K562 (cell line): Measurements from ENCODE around the gene ASIC3. TPM values are rescaled to one million over a fixed set of nuclear protein-coding genes. Genes with fewer than 3 reads are reported as not detected.

Source experiments
- CCAR2 ChIP-seq: fragments of 200-400 bp; formaldehyde crosslinking; IDR thresholded peaks from 2 replicates; pipeline ENCODE4 v1.6.1; 2017; ENCODE audit warnings: mild to moderate bottlenecking, low read depth, low read length
- DPF2 ChIP-seq: fragments of 450-650 bp; IDR thresholded peaks from 2 replicates; pipeline ENCODE4 v1.6.1; 2016
- KLF10 ChIP-seq: fragments of 250-450 bp; sonication (Bioruptor Pico); IDR thresholded peaks from 2 replicates; pipeline ENCODE4 v1.6.1; 2021; ENCODE audit warnings: matching md5 sums
- LCOR ChIP-seq: sonication (generic); formaldehyde crosslinking; IDR thresholded peaks from 2 replicates; pipeline ENCODE4 v1.8.0; 2022; ENCODE audit warnings: mild to moderate bottlenecking, missing genetic modification reagents
- POLR2AphosphoS5 ChIP-seq: IDR thresholded peaks from 2 replicates; pipeline ENCODE4 v1.6.1; 2011; ENCODE audit warnings: mild to moderate bottlenecking, low read depth, low read length, moderate library complexity; ENCODE audit not compliant: control insufficient read depth, insufficient read depth
- ZFP30 ChIP-seq: fragments of 250-450 bp; sonication (Bioruptor Pico); IDR thresholded peaks from 2 replicates; pipeline ENCODE4 v1.8.0; 2022; ENCODE audit warnings: moderate library complexity, mild to moderate bottlenecking, inconsistent platforms, borderline replicate concordance
- polyA plus RNA-seq, 8 experiments: library from polyadenylated mRNA; depleted of rRNA in 4 of 8; stranded (reverse) in 5 of 8; unstranded in 3 of 8; fragments of >200 nt; fragmentation: Nextera tagmentation in 2 of 8; fragmentation: Illumina TruSeq in 1 of 8; extraction: Ambion mirVana in 2 of 8; extraction: Trizol in 1 of 8; gene quantifications; 2 replicates each; pipeline versions ENCODE4 v1.2.1 to v1.2.3, GENCODE V29; 2011 to 2014; ENCODE audit warnings: inconsistent platforms in 1 of 8, missing spikeins in 1 of 8
- total RNA-seq, 7 experiments: library from RNA; depleted of rRNA in 6 of 7; stranded (reverse); fragments of >200 nt in 6 of 7; fragmentation: Illumina TruSeq in 2 of 7; extraction: Trizol in 2 of 7; gene quantifications; 2 replicates each; pipeline versions ENCODE4 v1.2.1 to v1.2.3, GENCODE V29; 2011 to 2021; ENCODE audit warnings: low replicate concordance in 1 of 7
- TF ChIP-seq, protein P1 (sequence below): fragments of 450-650 bp; formaldehyde crosslinking; IDR thresholded peaks from 2 replicates; pipeline ENCODE4 v1.4.0; 2020; ENCODE audit warnings: mild to moderate bottlenecking, moderate library complexity
- TF ChIP-seq, protein P2 (sequence below), 3 experiments: fragments of 200-800 bp in 1 of 3; fragments of 250-450 bp in 1 of 3; fragments of 450-650 bp in 1 of 3; sonication (Bioruptor Pico) in 1 of 3; sonication (Bioruptor generic) in 1 of 3; formaldehyde crosslinking in 1 of 3; IDR thresholded peaks; 2 replicates each; pipeline versions ENCODE4 v1.6.1 to v1.8.0; 2016 to 2022; ENCODE audit warnings: mild to moderate bottlenecking in 2 of 3, missing genetic modification characterization in 2 of 3, missing compliant biosample characterization in 1 of 3, moderate library complexity in 1 of 3
- TF ChIP-seq, protein P3 (sequence below): fragments of 250-450 bp; sonication (Bioruptor Pico); IDR thresholded peaks from 2 replicates; pipeline ENCODE4 v1.6.1; 2021; ENCODE audit warnings: mild to moderate bottlenecking
- TF ChIP-seq, protein P4 (sequence below), 2 experiments: IDR thresholded peaks in 1 of 2; conservative IDR thresholded peaks in 1 of 2; 2 replicates each; pipeline ENCODE4 v1.6.1; 2016; ENCODE audit warnings: low read depth in 2 of 2, mild to moderate bottlenecking in 1 of 2, missing compliant biosample characterization in 1 of 2, missing genetic modification characterization in 1 of 2, moderate library complexity in 1 of 2
- TF ChIP-seq, protein P5 (sequence below): fragments of 450-650 bp; IDR thresholded peaks from 2 replicates; pipeline ENCODE4 v1.6.1; 2018; ENCODE audit not compliant: partially characterized antibody

The ASIC3 gene
- total and polyA plus RNA-seq, 9 of the 15 experiments (the other 6 are each of a cell fraction or from before 2014, with no cell fraction given): 0.11 to 5.0 (median 0.87) TPM

DNA sequence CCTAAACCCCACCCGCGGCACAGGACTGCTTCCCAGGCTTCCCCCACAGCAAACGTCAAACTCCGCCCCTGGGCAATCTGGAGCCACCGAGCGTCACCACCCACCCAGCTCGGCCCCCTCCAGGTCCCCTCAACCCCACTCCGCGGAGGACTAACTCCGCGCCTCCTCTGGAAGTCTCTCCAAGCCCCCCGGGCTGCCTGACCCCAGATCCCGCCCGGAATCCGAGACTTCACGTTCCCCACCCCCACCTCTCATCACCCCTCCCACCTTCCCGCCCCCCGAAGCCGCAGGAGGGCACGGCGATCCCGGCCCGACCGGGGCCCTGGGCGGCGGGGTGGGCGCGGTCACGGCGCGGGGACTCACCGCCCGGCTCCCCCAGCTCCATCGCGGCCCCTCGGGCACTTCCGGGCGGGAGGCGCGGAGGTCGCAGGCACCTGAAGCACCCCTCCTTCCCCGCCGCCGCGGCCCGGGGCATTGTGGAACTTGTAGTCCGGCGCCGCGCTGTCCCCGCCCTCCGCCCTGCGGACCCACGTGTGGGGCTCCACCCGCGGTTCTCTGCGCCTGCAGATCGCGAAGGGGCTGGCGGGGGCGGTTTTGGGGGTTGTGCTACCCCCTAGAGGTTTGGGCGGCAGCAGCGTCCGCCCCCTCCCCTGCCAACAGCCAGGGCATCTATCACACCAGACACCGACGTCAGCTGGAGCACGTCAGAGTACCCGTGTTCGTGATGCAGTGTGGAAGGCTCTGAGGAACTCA, 34.9 kb downstream of the ASIC3 start, which contains the start of gene TMUB1 (continued):
- TF ChIP-seq, protein P1, sequence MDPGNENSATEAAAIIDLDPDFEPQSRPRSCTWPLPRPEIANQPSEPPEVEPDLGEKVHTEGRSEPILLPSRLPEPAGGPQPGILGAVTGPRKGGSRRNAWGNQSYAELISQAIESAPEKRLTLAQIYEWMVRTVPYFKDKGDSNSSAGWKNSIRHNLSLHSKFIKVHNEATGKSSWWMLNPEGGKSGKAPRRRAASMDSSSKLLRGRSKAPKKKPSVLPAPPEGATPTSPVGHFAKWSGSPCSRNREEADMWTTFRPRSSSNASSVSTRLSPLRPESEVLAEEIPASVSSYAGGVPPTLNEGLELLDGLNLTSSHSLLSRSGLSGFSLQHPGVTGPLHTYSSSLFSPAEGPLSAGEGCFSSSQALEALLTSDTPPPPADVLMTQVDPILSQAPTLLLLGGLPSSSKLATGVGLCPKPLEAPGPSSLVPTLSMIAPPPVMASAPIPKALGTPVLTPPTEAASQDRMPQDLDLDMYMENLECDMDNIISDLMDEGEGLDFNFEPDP (CRISPR knock-in tag): no peak
- 0 out of 2 replicates have a peak, but pooled peaks have one; percentile 5 for TF ChIP-seq LCOR
- TF ChIP-seq POLR2AphosphoS5: peak; percentile 20; the same call in 1 of the 2 replicates
- TF ChIP-seq, protein P2, sequence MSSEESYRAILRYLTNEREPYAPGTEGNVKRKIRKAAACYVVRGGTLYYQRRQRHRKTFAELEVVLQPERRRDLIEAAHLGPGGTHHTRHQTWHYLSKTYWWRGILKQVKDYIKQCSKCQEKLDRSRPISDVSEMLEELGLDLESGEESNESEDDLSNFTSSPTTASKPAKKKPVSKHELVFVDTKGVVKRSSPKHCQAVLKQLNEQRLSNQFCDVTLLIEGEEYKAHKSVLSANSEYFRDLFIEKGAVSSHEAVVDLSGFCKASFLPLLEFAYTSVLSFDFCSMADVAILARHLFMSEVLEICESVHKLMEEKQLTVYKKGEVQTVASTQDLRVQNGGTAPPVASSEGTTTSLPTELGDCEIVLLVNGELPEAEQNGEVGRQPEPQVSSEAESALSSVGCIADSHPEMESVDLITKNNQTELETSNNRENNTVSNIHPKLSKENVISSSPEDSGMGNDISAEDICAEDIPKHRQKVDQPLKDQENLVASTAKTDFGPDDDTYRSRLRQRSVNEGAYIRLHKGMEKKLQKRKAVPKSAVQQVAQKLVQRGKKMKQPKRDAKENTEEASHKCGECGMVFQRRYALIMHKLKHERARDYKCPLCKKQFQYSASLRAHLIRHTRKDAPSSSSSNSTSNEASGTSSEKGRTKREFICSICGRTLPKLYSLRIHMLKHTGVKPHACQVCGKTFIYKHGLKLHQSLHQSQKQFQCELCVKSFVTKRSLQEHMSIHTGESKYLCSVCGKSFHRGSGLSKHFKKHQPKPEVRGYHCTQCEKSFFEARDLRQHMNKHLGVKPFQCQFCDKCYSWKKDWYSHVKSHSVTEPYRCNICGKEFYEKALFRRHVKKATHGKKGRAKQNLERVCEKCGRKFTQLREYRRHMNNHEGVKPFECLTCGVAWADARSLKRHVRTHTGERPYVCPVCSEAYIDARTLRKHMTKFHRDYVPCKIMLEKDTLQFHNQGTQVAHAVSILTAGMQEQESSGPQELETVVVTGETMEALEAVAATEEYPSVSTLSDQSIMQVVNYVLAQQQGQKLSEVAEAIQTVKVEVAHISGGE (CRISPR knock-in tag; IDR thresholded peaks at IDR 0.05): peak in 1 of 3 experiments; percentile 87; a peak in 2 of 6 replicates
- TF ChIP-seq, protein P3, sequence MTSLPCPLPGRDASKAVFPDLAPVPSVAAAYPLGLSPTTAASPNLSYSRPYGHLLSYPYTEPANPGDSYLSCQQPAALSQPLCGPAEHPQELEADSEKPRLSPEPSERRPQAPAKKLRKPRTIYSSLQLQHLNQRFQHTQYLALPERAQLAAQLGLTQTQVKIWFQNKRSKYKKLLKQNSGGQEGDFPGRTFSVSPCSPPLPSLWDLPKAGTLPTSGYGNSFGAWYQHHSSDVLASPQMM (CRISPR knock-in tag): no peak
- TF ChIP-seq, protein P4, sequence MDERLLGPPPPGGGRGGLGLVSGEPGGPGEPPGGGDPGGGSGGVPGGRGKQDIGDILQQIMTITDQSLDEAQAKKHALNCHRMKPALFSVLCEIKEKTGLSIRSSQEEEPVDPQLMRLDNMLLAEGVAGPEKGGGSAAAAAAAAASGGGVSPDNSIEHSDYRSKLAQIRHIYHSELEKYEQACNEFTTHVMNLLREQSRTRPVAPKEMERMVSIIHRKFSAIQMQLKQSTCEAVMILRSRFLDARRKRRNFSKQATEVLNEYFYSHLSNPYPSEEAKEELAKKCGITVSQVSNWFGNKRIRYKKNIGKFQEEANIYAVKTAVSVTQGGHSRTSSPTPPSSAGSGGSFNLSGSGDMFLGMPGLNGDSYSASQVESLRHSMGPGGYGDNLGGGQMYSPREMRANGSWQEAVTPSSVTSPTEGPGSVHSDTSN (CRISPR knock-in tag; IDR thresholded peaks at IDR 0.05; ENCODE audit: low read depth): no peak
- TF ChIP-seq, protein P4 (tag; conservative IDR thresholded peaks at IDR 0.05; ENCODE audit: low read depth): no peak
- TF ChIP-seq, protein P5, sequence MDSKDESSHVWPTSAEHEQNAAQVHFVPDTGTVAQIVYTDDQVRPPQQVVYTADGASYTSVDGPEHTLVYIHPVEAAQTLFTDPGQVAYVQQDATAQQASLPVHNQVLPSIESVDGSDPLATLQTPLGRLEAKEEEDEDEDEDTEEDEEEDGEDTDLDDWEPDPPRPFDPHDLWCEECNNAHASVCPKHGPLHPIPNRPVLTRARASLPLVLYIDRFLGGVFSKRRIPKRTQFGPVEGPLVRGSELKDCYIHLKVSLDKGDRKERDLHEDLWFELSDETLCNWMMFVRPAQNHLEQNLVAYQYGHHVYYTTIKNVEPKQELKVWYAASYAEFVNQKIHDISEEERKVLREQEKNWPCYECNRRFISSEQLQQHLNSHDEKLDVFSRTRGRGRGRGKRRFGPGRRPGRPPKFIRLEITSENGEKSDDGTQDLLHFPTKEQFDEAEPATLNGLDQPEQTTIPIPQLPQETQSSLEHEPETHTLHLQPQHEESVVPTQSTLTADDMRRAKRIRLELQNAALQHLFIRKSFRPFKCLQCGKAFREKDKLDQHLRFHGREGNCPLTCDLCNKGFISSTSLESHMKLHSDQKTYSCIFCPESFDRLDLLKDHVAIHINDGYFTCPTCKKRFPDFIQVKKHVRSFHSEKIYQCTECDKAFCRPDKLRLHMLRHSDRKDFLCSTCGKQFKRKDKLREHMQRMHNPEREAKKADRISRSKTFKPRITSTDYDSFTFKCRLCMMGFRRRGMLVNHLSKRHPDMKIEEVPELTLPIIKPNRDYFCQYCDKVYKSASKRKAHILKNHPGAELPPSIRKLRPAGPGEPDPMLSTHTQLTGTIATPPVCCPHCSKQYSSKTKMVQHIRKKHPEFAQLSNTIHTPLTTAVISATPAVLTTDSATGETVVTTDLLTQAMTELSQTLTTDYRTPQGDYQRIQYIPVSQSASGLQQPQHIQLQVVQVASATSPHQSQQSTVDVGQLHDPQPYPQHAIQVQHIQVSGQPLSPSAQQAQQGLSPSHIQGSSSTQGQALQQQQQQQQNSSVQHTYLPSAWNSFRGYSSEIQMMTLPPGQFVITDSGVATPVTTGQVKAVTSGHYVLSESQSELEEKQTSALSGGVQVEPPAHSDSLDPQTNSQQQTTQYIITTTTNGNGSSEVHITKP: peak; percentile 9
- TF ChIP-seq KLF10 (CRISPR knock-in tag): no peak
- TF ChIP-seq DPF2: no peak; the same call in 1 of the 2 replicates
- no peak for TF ChIP-seq CCAR2
- no peak for TF ChIP-seq ZFP30 (CRISPR knock-in tag)
